Activated CD4-positive, alpha-beta T cell treated with anti-CD3 and anti-CD28 coated beads for 1 hour (primary cell): Measurements from ENCODE around the gene OR6B3.
"Not testable (repeated sequence)": the region's sequence is repeated elsewhere in the genome, so short reads cannot be mapped to it uniquely, and the experiment has no call there.

Experiments
- DNase-seq: peaks from one replicate; pipeline ENCODE4 v3.0.0-alpha.2; 2020

OR6B3 gene

GRCh38 chr2:240053173-240054155 is at the start of gene OR6B3:
OR6B3 (minus strand) TSS chr2:240053521.
- no peak for DNase-seq

- no peak for DNase-seq
Measured at GRCh38 chr2:240098349-240098748, 45.0 kb upstream of the OR6B3 start.

GRCh38 chr2:240095556-240096523 is 42.5 kb upstream of the OR6B3 start:
- no peak for DNase-seq

GRCh38 chr2:240089306-240089705 is 36.0 kb upstream of the OR6B3 start:
- no peak for DNase-seq

- DNase-seq, result no peak
Measured at GRCh38 chr2:240086563-240086962, 33.2 kb upstream of the OR6B3 start.

GRCh38 chr2:240078631-240079030 is 25.3 kb upstream of the OR6B3 start:
- DNase-seq, result no peak

GRCh38 chr2:240077442-240077841 is 24.1 kb upstream of the OR6B3 start:
- DNase-seq, result no peak

- no peak for DNase-seq
Measured at GRCh38 chr2:240074545-240074944, 21.2 kb upstream of the OR6B3 start.

GRCh38 chr2:240070907-240071306 is 17.6 kb upstream of the OR6B3 start:
- no peak for DNase-seq

- no peak for DNase-seq
Measured at GRCh38 chr2:240069829-240070228, 16.5 kb upstream of the OR6B3 start.

GRCh38 chr2:240068193-240068592 is 14.9 kb upstream of the OR6B3 start:
- DNase-seq, result no peak

- DNase-seq, result no peak
Measured at GRCh38 chr2:240066489-240066888, 13.2 kb upstream of the OR6B3 start.

- no peak for DNase-seq
Measured at GRCh38 chr2:240064898-240065297, 11.6 kb upstream of the OR6B3 start.

GRCh38 chr2:240060977-240061591 is 7.8 kb upstream of the OR6B3 start:
- DNase-seq, result no peak

GRCh38 chr2:240056678-240057077 is 3.4 kb upstream of the OR6B3 start:
- DNase-seq, result no peak

GRCh38 chr2:240055177-240055917 is 2.0 kb upstream of the OR6B3 start:
- no peak for DNase-seq

- no peak for DNase-seq
Measured at GRCh38 chr2:240052524-240052923, 797 bp downstream of the OR6B3 start.

GRCh38 chr2:240051697-240052096 is 1.6 kb downstream of the OR6B3 start:
- no peak for DNase-seq

- no peak for DNase-seq
Measured at GRCh38 chr2:240050278-240050677, 3.0 kb downstream of the OR6B3 start.

- no peak for DNase-seq
Measured at GRCh38 chr2:240048237-240048636, 5.1 kb downstream of the OR6B3 start.

- no peak for DNase-seq
Measured at GRCh38 chr2:240045098-240045497, 8.2 kb downstream of the OR6B3 start.

- not testable (repeated sequence) for DNase-seq
Measured at GRCh38 chr2:240044096-240044495, 9.2 kb downstream of the OR6B3 start.
